SK-N-MC (cell line): ENCODE results near the gene NUP214.

Source experiments
- DNase-seq: peaks from one replicate; pipeline ENCODE4 v3.0.0-alpha.2; 2011; ENCODE audit warnings: low read depth, low spot score
- H3K27ac ChIP-seq: fragments of 200-600 bp; sonication (generic); 2 replicates; pipeline ENCODE4 v1.5.1; 2016; ENCODE audit warnings: mixed run types
- H3K36me3 ChIP-seq: fragments of 200-600 bp; sonication (generic); 2 replicates; pipeline ENCODE4 v1.6.1; 2017; ENCODE audit warnings: antibody characterized with exemption, low read length, mixed read lengths; ENCODE audit not compliant: insufficient read depth
- H3K4me3 ChIP-seq: fragments of 200-600 bp; sonication (generic); 2 replicates; pipeline ENCODE4 v1.5.1; 2016
- H3K9ac ChIP-seq: fragments of 200-600 bp; sonication (generic); 2 replicates; pipeline ENCODE4 v1.8.0; 2017; ENCODE audit warnings: mixed run types, mixed read lengths; ENCODE audit not compliant: insufficient read length
- H3K9me3 ChIP-seq: fragments of 200-600 bp; sonication (generic); 2 replicates; pipeline ENCODE4 v1.6.1; 2017; ENCODE audit warnings: low read depth, mild to moderate bottlenecking, antibody characterized with exemption, low read length, moderate library complexity, mixed read lengths
- EZH2 ChIP-seq: fragments of 200-600 bp; sonication (generic); IDR thresholded peaks from one replicate; pipeline ENCODE4 v1.6.1; 2017; ENCODE audit warnings: antibody characterized with exemption
- FOXP2 ChIP-seq: optimal IDR thresholded peaks from 2 replicates; pipeline ENCODE3; 2011; ENCODE audit warnings: mild to moderate bottlenecking, moderate library complexity; ENCODE audit not compliant: insufficient read depth; ENCODE audit errors: extremely low read length, control extremely low read depth
- POLR2AphosphoS5 ChIP-seq: IDR thresholded peaks from 2 replicates; pipeline ENCODE4 v1.6.1; 2012; ENCODE audit warnings: mild to moderate bottlenecking, low read depth, low read length, borderline replicate concordance

The NUP214 gene

GRCh38 chr9:131161585-131161984, 36.2 kb downstream of the NUP214 start:
- DNase-seq, result no peak
- peaks cover 57% of the 10 kb centered on the region for H3K36me3 ChIP-seq
- H3K27ac ChIP-seq, result no peak overlapping the region
- no peaks in the 10 kb centered on the region for H3K9me3 ChIP-seq
- H3K9ac ChIP-seq, result no peak overlapping the region
- no peak overlapping the region for H3K4me3 ChIP-seq
- TF ChIP-seq POLR2AphosphoS5, result no peak
- no peak for TF ChIP-seq EZH2
- TF ChIP-seq FOXP2, result no peak

- H3K27ac ChIP-seq, result no peak overlapping the region
- H3K4me3 ChIP-seq, result no peak overlapping the region
- no peaks in the 10 kb centered on the region for H3K9me3 ChIP-seq
- no peak overlapping the region for H3K9ac ChIP-seq
- no peak for DNase-seq
- TF ChIP-seq EZH2 (no peak), FOXP2 (no peak), POLR2AphosphoS5 (no peak)
- peaks cover 57% of the 10 kb centered on the region for H3K36me3 ChIP-seq
Measured at GRCh38 chr9:131162886-131163285, 37.5 kb downstream of the NUP214 start.

DNA sequence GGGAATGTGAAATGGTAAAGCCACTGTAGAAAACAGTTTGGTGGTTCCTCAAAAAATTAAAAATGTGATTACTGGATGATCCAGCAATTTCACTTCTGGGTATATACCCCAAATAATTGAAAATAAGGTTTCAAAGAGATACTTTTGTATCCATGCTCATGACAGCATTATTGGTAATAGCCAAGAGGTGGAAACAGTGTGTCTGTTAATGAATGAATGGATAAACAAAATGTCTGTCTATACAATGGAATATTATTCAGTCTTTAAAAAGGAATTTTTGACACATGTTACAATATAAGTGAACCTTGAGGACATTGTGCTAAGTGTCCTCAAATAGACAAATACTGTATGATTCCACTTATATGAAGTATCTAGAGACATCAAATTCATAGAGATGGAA, 40.1 kb downstream of the NUP214 start:
- Histone ChIP-seq H3K36me3 (peaks cover 51% of the 10 kb centered on the region), H3K27ac (no peak overlapping the region), H3K9me3 (no peaks in the 10 kb centered on the region), H3K4me3 (no peak overlapping the region), H3K9ac (no peak overlapping the region)
- DNase-seq, result no peak
- TF ChIP-seq FOXP2, result no peak
- no peak for TF ChIP-seq POLR2AphosphoS5
- no peak for TF ChIP-seq EZH2

- Histone ChIP-seq H3K9ac (no peak overlapping the region), H3K27ac (no peak overlapping the region), H3K36me3 (peaks cover 41% of the 10 kb centered on the region), H3K4me3 (no peak overlapping the region), H3K9me3 (no peaks in the 10 kb centered on the region)
- no peak for DNase-seq
- no peak for TF ChIP-seq EZH2
Measured at GRCh38 chr9:131167146-131167692, 41.8 kb downstream of the NUP214 start.

- Histone ChIP-seq H3K4me3 (no peak overlapping the region), H3K36me3 (peaks cover 34% of the 10 kb centered on the region), H3K9me3 (no peaks in the 10 kb centered on the region), H3K9ac (no peak overlapping the region), H3K27ac (no peak overlapping the region)
- TF ChIP-seq POLR2AphosphoS5, result no peak
- no peak for TF ChIP-seq EZH2
- no peak for TF ChIP-seq FOXP2
- DNase-seq, result no peak
Measured at GRCh38 chr9:131167936-131168335, 42.5 kb downstream of the NUP214 start.

GRCh38 chr9:131169563-131170240, 44.3 kb downstream of the NUP214 start:
- DNase-seq, result no peak
- Histone ChIP-seq H3K9me3 (no peaks in the 10 kb centered on the region), H3K4me3 (no peak overlapping the region), H3K36me3 (peaks cover 30% of the 10 kb centered on the region), H3K9ac (no peak overlapping the region), H3K27ac (no peak overlapping the region)
- no peak for TF ChIP-seq POLR2AphosphoS5
- TF ChIP-seq FOXP2, result no peak
- TF ChIP-seq EZH2, result no peak

DNA sequence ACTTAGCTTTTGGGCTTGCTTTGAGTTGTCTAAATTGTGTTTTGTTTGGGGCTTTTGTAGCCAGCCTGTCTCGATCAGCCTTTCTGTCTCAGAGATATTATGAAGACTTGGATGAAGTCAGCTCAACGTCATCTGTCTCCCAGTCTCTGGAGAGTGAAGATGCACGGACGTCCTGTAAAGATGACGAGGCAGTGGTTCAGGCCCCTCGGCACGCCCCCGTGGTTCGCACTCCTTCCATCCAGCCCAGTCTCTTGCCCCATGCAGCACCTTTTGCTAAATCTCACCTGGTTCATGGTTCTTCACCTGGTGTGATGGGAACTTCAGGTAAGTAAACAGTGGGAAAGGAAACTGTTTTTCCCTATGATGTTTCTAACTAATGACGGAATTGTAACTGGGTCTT, 48.6 kb downstream of the NUP214 start:
- Histone ChIP-seq H3K27ac (no peak overlapping the region), H3K4me3 (no peak overlapping the region), H3K9ac (no peak overlapping the region), H3K9me3 (no peaks in the 10 kb centered on the region), H3K36me3 (peaks cover 57% of the 10 kb centered on the region)
- DNase-seq, result no peak
- no peak for TF ChIP-seq POLR2AphosphoS5
- no peak for TF ChIP-seq FOXP2
- no peak for TF ChIP-seq EZH2

GRCh38 chr9:131174681-131175239, 49.4 kb downstream of the NUP214 start:
- Histone ChIP-seq H3K27ac (no peak overlapping the region), H3K36me3 (peaks cover 64% of the 10 kb centered on the region)
- DNase-seq, result no peak

DNA sequence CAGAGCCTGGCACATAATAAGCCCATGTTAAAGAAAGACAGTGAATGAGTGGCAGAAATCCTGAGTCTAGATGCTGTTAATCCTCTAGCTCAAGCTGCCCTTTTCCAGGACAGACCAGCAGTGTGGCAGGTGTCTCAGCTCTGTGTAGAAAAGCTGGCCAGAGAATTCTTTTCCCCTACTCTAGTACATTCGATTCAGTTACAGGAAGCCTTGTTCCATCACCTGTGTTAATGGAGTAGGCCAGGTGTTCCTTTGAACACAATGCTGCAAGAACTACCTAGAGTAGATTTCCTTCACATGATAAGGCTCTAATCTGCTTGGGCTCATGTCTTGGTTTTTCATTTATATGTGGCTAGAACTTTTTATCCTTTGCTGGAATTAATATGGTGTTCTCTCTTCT, 52.5 kb downstream of the NUP214 start:
- no peaks in the 10 kb centered on the region for H3K9me3 ChIP-seq
- no peak overlapping the region for H3K4me3 ChIP-seq
- H3K36me3 ChIP-seq, result peaks cover 78% of the 10 kb centered on the region
- TF ChIP-seq POLR2AphosphoS5 (no peak), FOXP2 (no peak), EZH2 (no peak)
- DNase-seq, result no peak
- H3K27ac ChIP-seq, result no peak overlapping the region
- H3K9ac ChIP-seq, result no peak overlapping the region

More at GRCh38 chr9:131174681-131175239, 49.4 kb downstream of the NUP214 start:
- H3K9ac ChIP-seq, result no peak overlapping the region
- TF ChIP-seq EZH2 (no peak), FOXP2 (no peak), POLR2AphosphoS5 (no peak)
- no peak overlapping the region for H3K4me3 ChIP-seq
- no peaks in the 10 kb centered on the region for H3K9me3 ChIP-seq
